Measurements from ENCODE around the gene TMPRSS11F.

Gene TMPRSS11F

GRCh38 chr4:68077301-68077700, 52.4 kb downstream of the TMPRSS11F start:
- no peak for DNase-seq

- no peak for DNase-seq
These were observed 53.5 kb downstream of the TMPRSS11F start for GRCh38 chr4:68076194-68076593.

DNA sequence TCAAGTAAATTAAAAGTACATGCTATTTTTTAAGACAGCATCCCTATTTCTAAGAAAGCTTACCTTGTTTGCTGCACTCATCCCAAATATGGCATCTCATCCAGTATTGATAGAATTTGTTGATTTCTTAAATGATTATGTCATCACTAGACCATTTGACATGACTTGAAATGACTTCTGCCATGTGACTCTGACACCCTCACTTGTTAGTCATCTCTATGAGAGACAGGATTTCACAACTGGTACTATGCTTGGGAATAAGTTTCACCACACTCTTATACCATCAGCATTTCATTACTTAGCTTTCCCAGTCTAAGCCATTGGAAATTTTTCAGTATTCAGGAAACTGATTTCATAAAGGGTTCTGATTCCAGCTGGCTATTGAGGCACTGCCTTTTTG, 55.3 kb downstream of the TMPRSS11F start:
- no peak for DNase-seq

GRCh38 chr4:68070302-68070701, 59.4 kb downstream of the TMPRSS11F start:
- DNase-seq, result no peak

DNA sequence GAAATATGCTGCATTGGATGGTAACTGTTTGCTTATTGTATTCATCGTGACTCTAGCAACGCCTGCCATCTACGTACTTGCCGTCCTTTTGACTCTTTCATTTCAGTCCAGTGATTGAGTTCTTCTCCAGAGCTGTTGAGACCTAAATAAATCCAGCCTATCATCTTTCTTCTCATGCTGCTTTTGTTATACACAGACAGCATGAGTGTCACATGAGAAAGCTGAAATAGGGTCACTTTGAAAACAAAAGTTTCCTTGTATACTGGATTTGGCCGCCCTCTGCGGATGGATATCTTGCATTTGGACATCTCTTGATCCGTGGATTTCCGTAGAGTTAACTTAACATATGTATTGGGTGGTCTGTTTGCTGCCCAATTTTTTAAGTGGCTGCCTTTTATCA, 67.2 kb downstream of the TMPRSS11F start:
- no peak for DNase-seq

GRCh38 chr4:68038272-68038671, 91.4 kb downstream of the TMPRSS11F start:
- DNase-seq, result no peak

DNA sequence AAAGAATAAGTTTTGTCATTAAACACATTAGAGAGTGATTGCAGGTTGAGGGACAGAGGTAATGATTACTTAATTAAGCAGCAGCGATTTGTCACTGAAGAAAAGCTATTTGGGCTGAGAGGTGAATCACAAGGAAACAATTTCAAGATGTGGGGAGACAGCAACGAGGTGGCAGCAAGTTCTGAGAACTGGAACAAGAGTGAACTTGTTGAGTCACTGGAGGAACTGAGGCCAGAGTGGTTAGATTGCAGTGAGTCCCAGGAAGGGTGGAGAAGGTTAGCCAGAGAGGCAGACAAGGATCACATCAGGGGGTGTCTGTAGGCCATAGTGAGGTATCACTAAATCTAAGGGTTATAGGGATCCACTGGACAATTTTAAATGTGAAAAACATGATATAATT, 108.5 kb downstream of the TMPRSS11F start:
- DNase-seq, result no peak

DNA sequence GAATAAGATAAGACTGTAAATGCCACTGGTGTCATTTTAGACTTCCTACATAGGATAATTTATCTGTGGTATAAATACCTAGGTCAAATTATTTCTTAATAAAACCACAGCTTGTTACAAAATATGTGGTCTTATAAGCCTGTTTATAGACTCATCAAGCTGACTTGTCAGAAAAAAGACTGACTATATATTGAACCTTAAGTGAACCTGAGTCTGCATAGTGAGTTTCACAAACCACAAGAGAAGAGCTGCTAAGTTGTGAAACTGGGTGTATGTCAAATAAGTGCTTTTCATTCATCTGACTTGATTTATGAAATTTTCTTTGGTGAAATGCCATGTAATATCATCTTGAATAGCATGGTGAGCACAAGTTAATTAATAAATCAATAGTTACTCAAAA, 118.0 kb downstream of the TMPRSS11F start:
- DNase-seq, result no peak
